Stimulated activated CD4-positive, alpha-beta T cell treated with anti-CD3 and anti-CD28 coated beads, Interleukin-4, amount 100 ng/mL, for 1 hour (primary cell): ENCODE measurements around the gene ZNF232.
"Not testable (repeated sequence)": the region's sequence is repeated elsewhere in the genome, so short reads cannot be mapped to it uniquely, and the experiment has no call there.

Experiments
- DNase-seq: peaks from one replicate; pipeline ENCODE4 v3.0.0-alpha.2; 2020

ZNF232 gene

DNA sequence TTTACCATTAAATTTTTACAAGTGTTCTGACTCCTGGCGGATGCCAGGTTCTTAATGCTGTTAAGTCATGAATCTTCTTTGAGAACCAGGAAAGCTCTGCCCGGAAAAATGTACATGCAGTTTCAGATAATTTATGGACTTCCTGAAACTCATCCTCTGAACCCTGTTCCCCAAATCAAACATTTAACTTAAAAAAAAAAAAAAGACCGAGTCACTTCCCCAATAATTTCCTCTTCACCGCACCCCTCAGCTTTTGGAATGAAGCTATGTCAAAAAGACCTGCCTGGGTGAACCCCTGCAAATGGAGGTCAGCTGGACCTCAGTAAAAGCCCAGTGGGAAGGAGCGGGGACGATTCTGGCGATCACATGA lies 15.0 kb downstream of the ZNF232 start:
- no peak for DNase-seq

DNA sequence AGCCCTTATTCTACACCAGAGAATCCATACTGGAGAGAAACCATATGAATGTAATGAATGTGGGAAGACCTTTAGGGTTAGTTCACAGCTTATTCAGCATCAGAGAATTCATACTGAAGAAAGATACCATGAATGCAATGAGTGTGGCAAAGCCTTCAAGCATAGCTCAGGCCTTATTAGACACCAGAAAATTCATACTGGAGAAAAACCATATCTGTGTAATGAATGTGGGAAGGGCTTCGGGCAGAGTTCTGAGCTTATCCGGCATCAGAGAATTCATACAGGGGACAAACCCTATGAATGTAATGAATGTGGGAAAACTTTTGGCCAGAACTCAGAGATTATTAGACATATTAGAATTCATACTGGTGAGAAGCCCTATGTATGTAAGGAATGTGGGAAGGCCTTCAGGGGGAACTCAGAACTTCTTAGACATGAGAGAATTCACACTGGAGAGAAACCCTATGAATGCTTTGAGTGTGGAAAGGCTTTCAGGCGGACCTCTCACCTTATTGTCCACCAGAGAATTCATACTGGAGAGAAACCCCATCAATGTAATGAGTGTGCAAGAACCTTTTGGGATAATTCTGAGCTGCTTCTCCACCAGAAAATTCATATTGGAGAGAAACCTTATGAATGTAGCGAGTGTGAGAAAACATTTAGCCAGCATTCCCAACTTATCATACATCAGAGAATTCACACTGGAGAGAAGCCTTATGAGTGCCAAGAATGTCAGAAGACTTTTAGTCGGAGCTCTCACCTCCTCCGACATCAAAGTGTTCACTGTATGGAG lies 19.3 kb downstream of the ZNF232 start:
- no peak for DNase-seq

DNA sequence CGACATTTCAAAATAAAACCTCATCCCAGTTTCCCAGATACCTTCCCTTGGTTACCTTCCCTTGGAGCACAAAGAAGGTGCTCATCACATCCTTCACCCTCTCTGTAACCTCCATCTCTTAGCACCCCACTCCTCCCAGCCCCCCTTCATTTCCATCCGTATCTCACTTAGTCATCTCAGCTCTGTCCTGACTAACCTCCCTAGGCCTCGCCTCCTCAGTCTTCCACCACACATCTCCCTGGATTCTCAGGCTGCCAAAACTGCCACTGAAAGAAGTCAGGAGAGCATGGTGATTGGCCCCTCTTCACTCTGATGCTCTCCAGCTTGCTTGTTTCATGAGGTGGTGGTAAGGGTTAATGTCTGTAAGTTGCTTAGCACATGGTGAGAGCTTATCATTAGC lies 31.1 kb downstream of the ZNF232 start:
- DNase-seq, result no peak

DNA sequence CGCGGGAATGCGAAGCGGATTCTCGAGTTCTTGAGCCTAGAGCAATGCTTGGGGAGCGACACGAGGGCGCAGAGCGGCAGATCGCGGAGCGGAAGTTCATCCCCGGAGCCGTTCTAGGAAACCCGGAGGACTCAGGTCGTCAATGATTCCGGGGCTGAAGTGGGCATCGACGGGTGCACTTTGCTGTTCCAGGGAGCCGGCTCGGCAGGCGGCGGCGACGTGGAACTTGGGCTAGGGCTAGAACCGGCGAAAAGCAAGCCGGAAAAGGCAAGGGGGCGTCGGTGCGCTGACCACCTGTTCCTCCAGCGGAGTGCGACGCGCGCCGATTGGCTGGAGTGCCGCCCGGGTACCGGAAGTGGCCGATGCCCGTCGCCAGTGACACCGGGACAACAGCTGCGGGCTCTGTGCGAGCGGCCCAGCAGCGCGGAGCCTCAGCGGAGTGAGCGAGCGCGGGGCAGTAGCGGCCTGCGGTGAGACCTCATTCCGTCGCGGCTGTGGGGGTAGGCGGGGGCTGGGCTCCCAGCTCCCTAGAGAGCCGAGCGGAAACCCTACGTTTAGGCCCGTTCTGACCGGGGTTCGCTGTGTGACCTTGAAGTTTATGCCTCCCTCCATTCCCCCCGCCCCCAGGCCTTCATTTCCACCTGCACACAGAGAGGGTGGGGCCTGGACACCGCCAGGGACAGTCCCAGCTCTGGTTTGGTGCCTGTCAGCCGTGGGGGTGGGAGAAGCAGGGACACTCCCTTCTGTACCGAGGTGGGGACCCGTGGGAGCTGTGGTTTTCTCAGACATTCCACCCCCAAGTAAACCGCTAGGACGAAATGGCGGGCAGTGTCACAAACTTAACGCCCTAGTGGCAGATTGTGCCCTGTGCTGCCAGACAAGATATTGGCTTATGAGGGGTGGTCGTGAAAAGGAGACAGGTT lies 33.3 kb downstream of the ZNF232 start, which contains the start of gene ZFP3:
ZFP3 (plus strand) TSS at position 362 of the 923 bp plus-strand sequence. CDS start 13,038 bp downstream, outside the sequence.
- DNase-seq, result peak; percentile 77

DNA sequence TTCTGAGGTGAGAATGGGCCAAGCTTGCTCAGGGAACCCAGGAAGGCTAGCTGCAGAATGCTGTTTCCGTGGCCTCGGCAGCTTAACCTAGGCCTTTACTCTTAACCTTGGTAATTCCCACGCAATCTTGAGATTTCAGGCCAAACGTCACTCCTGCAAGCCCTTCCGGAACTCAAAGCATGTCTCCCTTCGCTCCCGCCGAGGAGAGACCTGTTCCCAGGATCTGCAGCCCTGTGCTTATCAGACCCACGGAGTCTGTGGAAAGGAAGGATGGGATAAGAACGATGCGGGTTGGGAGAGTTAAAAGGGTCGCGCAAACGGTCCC lies 33.9 kb downstream of the ZNF232 start:
- no peak for DNase-seq

DNA sequence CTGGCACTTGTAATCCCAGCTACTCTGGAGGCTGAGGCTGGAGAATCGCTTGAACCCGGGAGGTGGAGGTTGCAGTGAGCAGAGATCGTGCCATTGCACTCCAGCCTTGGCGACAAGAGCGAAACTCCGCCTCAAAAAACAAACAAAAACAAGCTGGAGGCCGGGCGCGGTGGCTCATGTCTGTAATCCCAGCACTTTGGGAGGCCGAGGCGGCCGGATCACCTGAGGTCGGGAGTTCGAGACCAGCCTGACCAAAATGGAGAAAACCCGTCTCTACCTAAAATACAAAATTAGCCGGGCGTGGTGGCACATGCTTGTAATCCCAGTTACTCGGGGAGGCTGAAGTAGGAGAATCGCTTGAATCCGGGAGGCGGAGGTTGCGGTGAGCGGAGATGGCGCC lies 34.4 kb downstream of the ZNF232 start:
- DNase-seq, result not testable (repeated sequence)

DNA sequence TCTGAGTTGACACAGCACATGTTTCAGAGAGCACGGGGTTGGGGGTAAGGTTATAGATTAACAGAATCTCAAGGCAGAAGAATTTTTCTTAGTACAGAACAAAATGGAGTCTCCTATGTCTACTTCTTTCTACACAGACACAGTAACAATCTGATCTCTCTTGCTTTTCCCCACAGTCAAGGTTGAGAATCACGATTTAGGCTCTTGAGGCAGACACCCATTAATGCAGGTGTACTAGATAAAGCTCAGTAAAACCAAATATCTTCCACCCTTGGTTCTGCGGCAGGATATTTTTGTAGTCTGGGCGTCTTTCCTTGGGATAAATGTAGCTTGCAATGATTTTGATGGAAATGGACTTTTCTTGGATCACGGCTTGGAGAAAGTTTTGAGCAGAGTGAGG lies 36.2 kb downstream of the ZNF232 start:
- DNase-seq, result not testable (repeated sequence)

DNA sequence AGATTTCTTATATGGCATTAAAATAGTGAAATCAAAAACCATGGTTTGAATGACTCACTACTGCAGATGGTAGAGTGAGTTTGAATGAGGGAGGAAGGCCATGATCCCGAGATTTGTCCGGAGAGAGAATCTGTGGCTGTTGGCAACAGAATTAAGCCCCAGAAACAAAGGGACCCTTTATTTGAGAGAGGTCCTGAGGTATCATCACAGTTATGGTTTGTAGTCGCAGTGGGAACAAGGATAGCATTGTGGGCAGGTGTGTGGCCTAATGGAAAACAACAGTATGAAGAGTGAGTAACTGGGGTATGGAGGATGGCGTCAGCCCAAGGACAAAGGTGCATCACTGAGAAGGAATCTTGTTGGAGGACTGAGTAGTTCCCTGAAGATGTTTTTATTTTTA lies 42.0 kb downstream of the ZNF232 start:
- DNase-seq, result no peak

DNA sequence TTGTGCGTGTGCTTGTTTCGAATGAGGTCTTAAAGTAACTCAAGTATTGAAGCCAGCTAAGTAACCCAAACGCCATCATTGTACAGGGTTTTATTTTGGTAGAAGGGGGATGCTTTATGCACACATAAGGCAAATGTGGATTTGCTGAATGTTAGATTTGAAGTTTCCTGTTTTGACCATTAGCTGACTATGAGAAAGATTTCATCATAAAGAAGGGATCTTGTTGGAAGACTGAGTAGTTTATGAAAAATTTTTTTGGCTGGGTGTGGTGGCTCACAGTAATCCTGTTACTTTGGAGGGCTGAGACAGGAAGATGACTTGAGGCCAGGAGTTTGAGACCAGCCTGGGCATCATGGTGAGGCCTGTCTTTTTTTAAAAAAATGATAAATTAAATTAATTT lies 43.4 kb downstream of the ZNF232 start:
- no peak for DNase-seq

DNA sequence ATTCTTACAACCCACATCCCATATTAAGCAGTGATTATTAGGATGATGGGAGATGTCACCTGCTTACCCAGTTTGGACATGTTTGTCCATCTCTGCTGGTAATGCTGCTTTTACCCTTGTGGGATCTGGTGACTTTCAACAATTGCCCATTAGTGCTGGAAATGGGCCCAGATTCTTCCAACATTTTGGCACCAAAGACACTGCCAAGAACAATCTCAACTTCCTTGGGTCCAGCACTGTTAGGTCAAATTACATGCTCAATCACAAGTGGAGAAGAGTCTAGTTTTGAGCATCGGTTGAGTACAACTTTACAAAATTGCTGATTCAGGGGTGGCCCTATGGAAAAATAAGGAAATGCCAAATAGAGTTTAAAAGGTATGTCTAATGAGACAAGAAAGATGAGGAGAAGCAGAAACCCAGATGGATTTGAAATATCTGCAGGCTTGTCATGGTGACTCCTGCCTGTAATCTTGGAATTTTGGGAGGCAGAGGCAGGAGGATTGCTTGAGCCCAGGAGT lies 46.4 kb downstream of the ZNF232 start:
- DNase-seq, result no peak
